ENCODE results near the gene FERD3L. TPM values are rescaled to one million over a fixed set of nuclear protein-coding genes. Genes with fewer than 3 reads are reported as not detected.

Gene FERD3L
- total and polyA plus RNA-seq, 2 donors (not counting 3 experiments of a cell fraction or from before 2014, with no cell fraction given) = not detected

DNA sequence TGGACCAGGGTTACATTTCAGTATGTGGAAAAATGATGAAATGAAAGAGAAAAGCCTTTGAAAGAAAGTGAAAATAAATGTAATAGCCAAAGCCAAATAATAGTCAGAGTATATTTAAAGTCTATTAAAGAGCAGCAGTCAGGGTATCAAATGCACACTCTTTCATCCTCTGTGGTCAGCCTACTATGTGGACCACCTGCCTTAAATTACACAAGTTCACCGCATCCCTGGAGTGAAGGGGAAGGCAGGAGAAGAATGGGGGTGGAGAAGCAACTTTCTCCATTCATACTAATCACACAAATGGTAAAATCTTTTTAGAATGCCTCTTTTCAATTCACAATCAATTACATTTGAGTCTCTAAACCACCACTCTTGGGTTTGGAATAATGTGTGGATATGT lies 43.7 kb downstream of the FERD3L start:
- Histone ChIP-seq H3K4me3 (replicated peaks in 1 of 3; ENCODE audit: insufficient read depth in 1 of 3, low read depth in 1 of 3, low read length in 3 of 3) (no peak overlapping the region), H3K9me1 (replicated peaks; ENCODE audit: control insufficient read depth, extremely low read depth, insufficient read depth, low read length) (no peaks in the 10 kb centered on the region), H4K20me1 (replicated peaks; ENCODE audit: control insufficient read depth, extremely low read depth, insufficient read depth, low read length) (no peaks in the 10 kb centered on the region), H3K27me3 (ENCODE audit: control insufficient read depth in 2 of 2, insufficient read depth in 2 of 2, low read length in 2 of 2) (peaks cover 33 to 75% of the 10 kb centered on the region in 2 experiments), H3K27ac (ENCODE audit: insufficient read depth, low read depth, low read length) (no peak overlapping the region), H3K9ac (replicated peaks; ENCODE audit: extremely low read depth, insufficient read depth, low read length) (no peak overlapping the region), H3K4me1 (ENCODE audit: control insufficient read depth, extremely low read depth, insufficient read depth, low read length) (no peaks in the 10 kb centered on the region), H3K4me2 (ENCODE audit: insufficient read depth, low read length) (no peak overlapping the region), H3K9me3 (replicated peaks; ENCODE audit: control insufficient read depth, insufficient read depth, low read length) (no peaks in the 10 kb centered on the region), H3K36me3 (ENCODE audit: control insufficient read depth in 2 of 2, extremely low read depth in 1 of 2, insufficient read depth in 2 of 2, low read length in 2 of 2) (no peaks in the 10 kb centered on the region), H3K79me2 (ENCODE audit: control insufficient read depth, insufficient read depth, low read length) (no peaks in the 10 kb centered on the region), H2AFZ (ENCODE audit: low read depth, low read length) (no peak overlapping the region)
- dilution Hi-C loops (cut with MboI; ENCODE audit: extremely low pct_ligation_motif_present, low sequenced_read_pairs) (no loop called here), intact Hi-C loops (cut with micrococcal nuclease) (no loop called here)
- DNase-seq (ENCODE audit: low read depth, low spot score) (no peak), FAIRE-seq (no peak)
- TF ChIP-seq POLR2AphosphoS5 (IDR thresholded peaks at IDR 0.05; ENCODE audit: insufficient read depth, low read depth, low read length) = no peak
- TF ChIP-seq JUN (IDR thresholded peaks at IDR 0.05; ENCODE audit: borderline replicate concordance, insufficient read depth, insufficient read length, low read depth) = no peak
- TF ChIP-seq GATA2 (IDR thresholded peaks at IDR 0.05; ENCODE audit: insufficient read depth, insufficient read length, low read depth, low read length) = no peak
- TF ChIP-seq POLR2A (IDR thresholded peaks at IDR 0.05; ENCODE audit: low read depth, low read length) = no peak
- TF ChIP-seq, protein P1, sequence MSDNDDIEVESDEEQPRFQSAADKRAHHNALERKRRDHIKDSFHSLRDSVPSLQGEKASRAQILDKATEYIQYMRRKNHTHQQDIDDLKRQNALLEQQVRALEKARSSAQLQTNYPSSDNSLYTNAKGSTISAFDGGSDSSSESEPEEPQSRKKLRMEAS (IDR thresholded peaks at IDR 0.05; ENCODE audit: insufficient read depth, insufficient read length) = no peak
- TF ChIP-seq FOS (IDR thresholded peaks at IDR 0.05; ENCODE audit: borderline replicate concordance, insufficient read depth, low read length) = no peak
- TF ChIP-seq CTCF (IDR thresholded peaks at IDR 0.05; ENCODE audit: extremely low read depth in 1 of 2, insufficient read depth in 1 of 2, low read depth in 1 of 2, low read length in 2 of 2) = no peak
- no peak for TF ChIP-seq MYC (IDR thresholded peaks at IDR 0.05; ENCODE audit: low read depth, low read length)
- TF ChIP-seq EZH2 (IDR thresholded peaks at IDR 0.05; ENCODE audit: borderline replicate concordance, low read depth, low read length, severe bottlenecking) = no peak
- no TSS peak for BruUV-seq (replicated peaks)
- ChIA-PET CTCF (interaction anchor here (2.0 kb wide), 1 partner anchor 21 kb away, joined by 4 read pairs; no protein-coding TSS in a partner anchor), POLR2A (no interaction called here)

Data from endothelial cell of umbilical vein (primary cell).